Neural cell (in vitro differentiated cells): ENCODE data around the gene UGT1A3.

Source experiments
- CTCF ChIP-seq: fragments of 450-650 bp; IDR thresholded peaks from 2 replicates; pipeline ENCODE4 v1.5.1; 2014; ENCODE audit warnings: antibody characterized with exemption, mild to moderate bottlenecking, moderate library complexity; ENCODE audit not compliant: poor library complexity, severe bottlenecking
- MXI1 ChIP-seq: fragments of 450-650 bp; conservative IDR thresholded peaks from 2 replicates; pipeline ENCODE4 v1.6.1; 2014; ENCODE audit warnings: antibody characterized with exemption, mild to moderate bottlenecking; ENCODE audit not compliant: poor library complexity, severe bottlenecking
- REST ChIP-seq: IDR thresholded peaks from 2 replicates; pipeline ENCODE4 v1.6.1; 2012; ENCODE audit warnings: borderline replicate concordance

GRCh38 chr2:233807966-233808935, 79.4 kb downstream of the UGT1A3 start:
- TF ChIP-seq CTCF (no peak), REST (no peak), MXI1 (no peak)
